A673 (cell line): Measurements from ENCODE around the gene AP2B1. TPM values are rescaled to one million over a fixed set of nuclear protein-coding genes. Genes with fewer than 3 reads are reported as not detected.

Experiments used
- BruUV-seq: library from RNA; stranded (reverse); fragments of 400-500 nt; replicated peaks from 2 replicates; lab custom pipeline; 2021; lab: Mats Ljungman, UMichigan
- CTCF ChIA-PET: fragments of 300-600 bp; sonication (Branson Sonifier 250); formaldehyde crosslinking; loops from one replicate; lab custom pipeline; 2022; ENCODE audit warnings: antibody characterized with exemption; lab: Charles Lee
- POLR2A ChIA-PET: fragments of 300-600 bp; sonication (Branson Sonifier 250); formaldehyde crosslinking; loops from one replicate; lab custom pipeline; 2022; ENCODE audit warnings: antibody characterized with exemption; ENCODE audit not compliant: low non-redundant PET; lab: Charles Lee
- DNase-seq: peaks from one replicate; pipeline ENCODE4 v3.0.0-alpha.2; 2015; ENCODE audit warnings: low spot score
- H3K27ac ChIP-seq: fragments of 200-600 bp; sonication (generic); 2 replicates; pipeline ENCODE4 v1.5.1; 2016; ENCODE audit warnings: mixed run types, low read depth, mild to moderate bottlenecking, mixed read lengths, antibody characterized with exemption, low read length; ENCODE audit not compliant: poor library complexity, severe bottlenecking
- H3K27me3 ChIP-seq: fragments of 200-600 bp; sonication (generic); replicated peaks from 2 replicates; pipeline ENCODE4 v1.6.1; 2017; ENCODE audit warnings: mixed run types, low read depth, mild to moderate bottlenecking, mixed read lengths, antibody characterized with exemption, low read length; ENCODE audit not compliant: insufficient read depth, poor library complexity
- H3K36me3 ChIP-seq: fragments of 200-600 bp; sonication (generic); 2 replicates; pipeline ENCODE4 v1.6.1; 2016; ENCODE audit warnings: mixed run types, mild to moderate bottlenecking, mixed read lengths, antibody characterized with exemption, low read length; ENCODE audit not compliant: insufficient read depth, poor library complexity, severe bottlenecking
- H3K4me1 ChIP-seq: fragments of 200-600 bp; sonication (generic); 2 replicates; pipeline ENCODE4 v1.6.1; 2017; ENCODE audit warnings: mixed run types, mild to moderate bottlenecking, mixed read lengths, antibody characterized with exemption, low read length; ENCODE audit not compliant: insufficient read depth, poor library complexity, severe bottlenecking
- H3K4me3 ChIP-seq: fragments of 200-600 bp; sonication (generic); 2 replicates; pipeline ENCODE4 v1.5.1; 2016; ENCODE audit warnings: low read depth, mixed run types, mild to moderate bottlenecking, mixed read lengths, low read length; ENCODE audit not compliant: poor library complexity, severe bottlenecking
- H3K9me3 ChIP-seq: fragments of 200-600 bp; sonication (generic); 2 replicates; pipeline ENCODE4 v1.6.1; 2016; ENCODE audit warnings: mixed run types, low read depth, mild to moderate bottlenecking, mixed read lengths, antibody characterized with exemption, low read length; ENCODE audit not compliant: poor library complexity, severe bottlenecking
- EZH2 ChIP-seq: fragments of 200-600 bp; sonication (generic); IDR thresholded peaks from 2 replicates; pipeline ENCODE4 v1.6.1; 2017; ENCODE audit warnings: borderline replicate concordance, low read depth, mild to moderate bottlenecking, mixed read lengths, antibody characterized with exemption, low read length; ENCODE audit not compliant: poor library complexity, severe bottlenecking
- intact Hi-C: fragments of 100-400 bp; cut with micrococcal nuclease; formaldehyde crosslinking; loops from one replicate; pipeline ENCODE4 v1.10.0; 2022; ENCODE audit not compliant: unreplicated experiment
- total RNA-seq: library from RNA; stranded (reverse); gene quantifications from 2 replicates; pipeline ENCODE4 v1.2.3, GENCODE V29; 2021
- TF ChIP-seq, protein P1 (sequence below): fragments of 300-800, 200-600 bp; sonication (generic); conservative IDR thresholded peaks from 2 replicates; pipeline ENCODE4 v1.5.1; 2017; ENCODE audit warnings: low read depth, mild to moderate bottlenecking, antibody characterized with exemption, low read length, moderate library complexity, mixed read lengths

AP2B1 gene
- total RNA-seq, 1 experiment from 2014 or later, result 124 TPM

DNA sequence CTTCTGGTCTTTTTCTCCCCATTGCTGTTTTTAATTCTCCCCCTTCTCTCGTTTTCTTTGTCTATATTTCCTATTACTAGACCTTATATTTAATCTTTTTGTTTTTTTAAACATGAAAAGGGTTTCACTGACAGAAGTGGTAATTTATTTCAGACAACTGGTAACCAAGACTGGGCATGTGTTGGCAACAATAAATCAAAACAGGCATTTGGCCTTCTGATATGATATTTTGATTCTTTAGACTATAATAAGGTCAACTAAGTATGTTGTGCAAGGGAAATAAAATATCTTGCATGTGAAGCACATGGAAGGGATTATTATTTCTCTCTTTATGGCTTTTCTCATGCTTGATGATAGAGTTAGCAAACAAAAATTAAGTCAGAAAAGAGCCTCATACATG, 34.6 kb downstream of the AP2B1 start:
- POLR2A ChIA-PET, result no interaction called here
- CTCF ChIA-PET, result no interaction called here
- BruUV-seq, result no TSS peak
- H3K4me1 ChIP-seq, result no peaks in the 10 kb centered on the region
- H3K4me3 ChIP-seq, result no peak overlapping the region
- no peak overlapping the region for H3K27ac ChIP-seq
- H3K27me3 ChIP-seq, result no peaks in the 10 kb centered on the region
- TF ChIP-seq, protein P1, sequence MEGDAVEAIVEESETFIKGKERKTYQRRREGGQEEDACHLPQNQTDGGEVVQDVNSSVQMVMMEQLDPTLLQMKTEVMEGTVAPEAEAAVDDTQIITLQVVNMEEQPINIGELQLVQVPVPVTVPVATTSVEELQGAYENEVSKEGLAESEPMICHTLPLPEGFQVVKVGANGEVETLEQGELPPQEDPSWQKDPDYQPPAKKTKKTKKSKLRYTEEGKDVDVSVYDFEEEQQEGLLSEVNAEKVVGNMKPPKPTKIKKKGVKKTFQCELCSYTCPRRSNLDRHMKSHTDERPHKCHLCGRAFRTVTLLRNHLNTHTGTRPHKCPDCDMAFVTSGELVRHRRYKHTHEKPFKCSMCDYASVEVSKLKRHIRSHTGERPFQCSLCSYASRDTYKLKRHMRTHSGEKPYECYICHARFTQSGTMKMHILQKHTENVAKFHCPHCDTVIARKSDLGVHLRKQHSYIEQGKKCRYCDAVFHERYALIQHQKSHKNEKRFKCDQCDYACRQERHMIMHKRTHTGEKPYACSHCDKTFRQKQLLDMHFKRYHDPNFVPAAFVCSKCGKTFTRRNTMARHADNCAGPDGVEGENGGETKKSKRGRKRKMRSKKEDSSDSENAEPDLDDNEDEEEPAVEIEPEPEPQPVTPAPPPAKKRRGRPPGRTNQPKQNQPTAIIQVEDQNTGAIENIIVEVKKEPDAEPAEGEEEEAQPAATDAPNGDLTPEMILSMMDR, result no peak
- no peak for TF ChIP-seq EZH2
- no peaks in the 10 kb centered on the region for H3K36me3 ChIP-seq
- no peak for DNase-seq
- intact Hi-C loops, result no loop called here
- no peaks in the 10 kb centered on the region for H3K9me3 ChIP-seq

DNA sequence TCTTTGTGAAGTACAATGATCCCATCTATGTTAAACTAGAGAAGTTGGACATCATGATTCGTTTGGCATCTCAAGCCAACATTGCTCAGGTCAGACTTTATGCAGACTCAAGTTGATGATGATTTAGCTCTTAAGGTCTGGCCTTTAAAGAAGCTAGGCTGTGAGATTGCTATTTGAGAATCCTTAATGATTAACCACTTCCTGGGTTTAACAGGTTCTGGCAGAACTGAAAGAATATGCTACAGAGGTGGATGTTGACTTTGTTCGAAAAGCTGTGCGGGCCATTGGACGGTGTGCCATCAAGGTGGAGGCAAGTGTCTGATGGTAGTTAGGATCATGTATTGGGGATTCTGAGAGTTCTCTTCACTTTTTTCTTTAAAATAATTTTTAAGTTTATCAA, 40.3 kb downstream of the AP2B1 start:
- Histone ChIP-seq H3K36me3 (peaks cover 9% of the 10 kb centered on the region), H3K4me1 (no peaks in the 10 kb centered on the region), H3K9me3 (no peaks in the 10 kb centered on the region), H3K27ac (no peak overlapping the region), H3K4me3 (no peak overlapping the region), H3K27me3 (no peaks in the 10 kb centered on the region)
- ChIA-PET CTCF (no interaction called here), POLR2A (no interaction called here)
- TF ChIP-seq EZH2, result no peak
- BruUV-seq, result no TSS peak
- intact Hi-C loops, result no loop called here
- no peak for DNase-seq

DNA sequence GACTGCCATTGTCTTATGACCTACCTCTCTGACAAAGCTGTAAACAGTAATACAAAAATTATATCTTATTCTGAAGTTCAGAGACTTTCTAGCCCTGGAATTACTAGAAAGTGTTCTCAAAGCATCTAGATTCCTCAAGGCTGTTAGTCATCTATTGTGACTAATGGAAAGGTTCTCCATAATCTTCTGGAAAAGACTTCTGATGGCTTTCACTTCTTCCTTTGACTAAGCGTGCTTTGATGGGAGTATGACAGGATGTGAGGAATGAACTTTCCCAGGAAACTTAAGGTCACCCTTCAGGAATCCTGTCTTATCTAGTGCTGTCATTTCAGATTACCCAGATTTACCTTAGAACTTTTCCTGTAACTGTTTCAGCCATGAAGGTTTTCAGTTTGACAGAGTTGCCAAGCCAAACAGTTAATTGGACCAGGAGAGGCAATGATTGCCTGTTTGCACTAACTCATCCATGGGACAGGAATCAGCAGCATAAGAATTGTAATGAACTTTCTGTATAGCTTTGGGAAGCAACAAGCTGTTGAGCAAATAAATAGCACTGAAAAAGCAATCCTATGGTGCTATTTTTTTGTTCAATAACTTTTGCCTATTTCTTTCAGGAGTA, 43.5 kb downstream of the AP2B1 start:
- no peaks in the 10 kb centered on the region for H3K4me1 ChIP-seq
- intact Hi-C loops, result no loop called here
- no TSS peak for BruUV-seq
- H3K27ac ChIP-seq, result no peak overlapping the region
- no peak for TF ChIP-seq EZH2
- TF ChIP-seq, protein P1, result no peak
- no peaks in the 10 kb centered on the region for H3K9me3 ChIP-seq
- POLR2A ChIA-PET, result no interaction called here
- CTCF ChIA-PET, result no interaction called here
- DNase-seq, result no peak
- no peaks in the 10 kb centered on the region for H3K27me3 ChIP-seq
- peaks cover 9% of the 10 kb centered on the region for H3K36me3 ChIP-seq
- H3K4me3 ChIP-seq, result no peak overlapping the region

DNA sequence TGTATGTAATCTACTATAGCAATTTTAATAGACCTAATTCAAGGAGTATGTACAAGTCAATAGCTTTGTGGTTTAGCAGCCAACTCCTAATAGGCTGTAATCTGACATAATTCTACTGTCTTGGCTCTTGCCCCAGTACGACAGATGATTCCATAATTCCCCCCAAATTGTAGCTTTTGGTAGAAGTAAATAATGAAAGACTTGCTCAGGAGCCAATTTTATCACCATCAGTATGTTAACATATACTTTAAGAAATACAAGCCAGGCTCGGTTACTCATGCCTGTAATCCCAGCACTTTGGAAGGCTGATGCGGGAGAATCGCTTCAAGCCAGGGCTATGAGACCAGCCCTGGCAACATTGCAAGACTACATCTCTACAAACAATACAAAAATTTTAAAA, 53.9 kb downstream of the AP2B1 start:
- CTCF ChIA-PET, result no interaction called here
- H3K27me3 ChIP-seq, result no peaks in the 10 kb centered on the region
- H3K4me1 ChIP-seq, result no peaks in the 10 kb centered on the region
- H3K27ac ChIP-seq, result no peak overlapping the region
- intact Hi-C loops, result no loop called here
- no peak overlapping the region for H3K4me3 ChIP-seq
- DNase-seq, result no peak
- TF ChIP-seq, protein P1, result no peak
- no peak for TF ChIP-seq EZH2
- no peaks in the 10 kb centered on the region for H3K9me3 ChIP-seq
- POLR2A ChIA-PET, result no interaction called here
- BruUV-seq, result no TSS peak
- peaks cover 8% of the 10 kb centered on the region for H3K36me3 ChIP-seq
